ENCODE measurements around the gene TEX29. TPM values are rescaled to one million over a fixed set of nuclear protein-coding genes. Genes with fewer than 3 reads are reported as not detected.

The TEX29 gene
- total and polyA plus RNA-seq, 9 of the 15 experiments (the other 6 are each of a cell fraction or from before 2014, with no cell fraction given) = 0.11 TPM; not detected in 7

DNA sequence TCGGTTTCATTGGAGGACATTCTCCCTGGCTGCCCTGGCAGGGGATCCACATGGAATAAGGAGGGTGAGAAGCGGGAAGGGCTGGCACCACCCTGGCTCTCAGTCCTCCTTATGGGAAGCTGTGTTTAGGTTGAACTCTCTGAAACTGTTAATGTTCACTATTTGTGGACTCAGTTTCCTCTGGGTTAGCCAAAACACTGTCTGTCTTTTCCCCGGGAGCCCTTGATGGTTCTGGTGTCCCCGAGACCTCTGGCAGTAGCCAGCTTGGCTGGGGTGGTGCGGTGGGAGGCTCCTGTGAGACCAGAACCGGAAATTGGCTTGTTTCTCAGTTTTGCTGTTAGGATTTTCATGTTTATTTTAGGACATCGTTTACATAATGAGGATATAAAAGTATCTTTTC lies 48.3 kb upstream of the TEX29 start (continued):
- TF ChIP-seq, protein P1, sequence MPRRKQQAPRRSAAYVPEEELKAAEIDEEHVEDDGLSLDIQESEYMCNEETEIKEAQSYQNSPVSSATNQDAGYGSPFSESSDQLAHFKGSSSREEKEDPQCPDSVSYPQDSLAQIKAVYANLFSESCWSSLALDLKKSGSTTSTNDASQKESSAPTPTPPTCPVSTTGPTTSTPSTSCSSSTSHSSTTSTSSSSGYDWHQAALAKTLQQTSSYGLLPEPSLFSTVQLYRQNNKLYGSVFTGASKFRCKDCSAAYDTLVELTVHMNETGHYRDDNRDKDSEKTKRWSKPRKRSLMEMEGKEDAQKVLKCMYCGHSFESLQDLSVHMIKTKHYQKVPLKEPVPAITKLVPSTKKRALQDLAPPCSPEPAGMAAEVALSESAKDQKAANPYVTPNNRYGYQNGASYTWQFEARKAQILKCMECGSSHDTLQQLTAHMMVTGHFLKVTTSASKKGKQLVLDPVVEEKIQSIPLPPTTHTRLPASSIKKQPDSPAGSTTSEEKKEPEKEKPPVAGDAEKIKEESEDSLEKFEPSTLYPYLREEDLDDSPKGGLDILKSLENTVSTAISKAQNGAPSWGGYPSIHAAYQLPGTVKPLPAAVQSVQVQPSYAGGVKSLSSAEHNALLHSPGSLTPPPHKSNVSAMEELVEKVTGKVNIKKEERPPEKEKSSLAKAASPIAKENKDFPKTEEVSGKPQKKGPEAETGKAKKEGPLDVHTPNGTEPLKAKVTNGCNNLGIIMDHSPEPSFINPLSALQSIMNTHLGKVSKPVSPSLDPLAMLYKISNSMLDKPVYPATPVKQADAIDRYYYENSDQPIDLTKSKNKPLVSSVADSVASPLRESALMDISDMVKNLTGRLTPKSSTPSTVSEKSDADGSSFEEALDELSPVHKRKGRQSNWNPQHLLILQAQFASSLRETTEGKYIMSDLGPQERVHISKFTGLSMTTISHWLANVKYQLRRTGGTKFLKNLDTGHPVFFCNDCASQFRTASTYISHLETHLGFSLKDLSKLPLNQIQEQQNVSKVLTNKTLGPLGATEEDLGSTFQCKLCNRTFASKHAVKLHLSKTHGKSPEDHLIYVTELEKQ (CRISPR knock-in tag; IDR thresholded peaks at IDR 0.05) = no peak

DNA sequence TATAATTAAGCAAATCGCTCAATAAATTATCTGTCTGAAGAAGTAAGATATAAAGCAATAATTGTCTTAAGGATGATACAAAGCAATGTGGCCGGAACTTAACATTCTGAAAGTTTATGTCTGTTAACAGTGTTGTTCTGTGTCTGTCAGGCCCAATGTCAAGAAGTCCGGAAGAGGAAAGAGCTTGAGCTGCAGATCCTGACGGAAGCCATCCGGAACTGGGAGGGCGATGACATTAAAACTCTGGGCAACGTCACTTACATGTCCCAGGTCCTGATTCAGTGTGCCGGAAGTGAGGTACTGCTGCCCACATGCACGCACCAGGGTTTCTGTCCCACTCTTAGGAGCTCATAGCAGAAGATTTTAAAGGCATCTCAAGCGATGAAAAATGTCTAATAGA lies 45.1 kb upstream of the TEX29 start:
- H4K20me1 ChIP-seq (replicated peaks; ENCODE audit: control insufficient read depth, insufficient read depth, low read length) = no peaks in the 10 kb centered on the region
- no peak for ATAC-seq
- H3K4me1 ChIP-seq (replicated peaks in 1 of 2; ENCODE audit: control insufficient read depth in 2 of 2, insufficient read depth in 2 of 2, low read length in 2 of 2) = no peaks in the 10 kb centered on the region
- intact Hi-C loops (cut with micrococcal nuclease) (no loop called here), in situ Hi-C loops (cut with MboI) (no loop called here)
- FAIRE-seq = no peak
- ChIA-PET CTCF (ENCODE audit: low intra/inter-chr PET ratio) (no interaction called here), POLR2A (no interaction called here)
- no peaks in the 10 kb centered on the region for H3K9me1 ChIP-seq (ENCODE audit: control insufficient read depth, insufficient read depth, low read length)
- no peak overlapping the region for H3K9ac ChIP-seq (ENCODE audit: insufficient read depth in 1 of 2, low read depth in 2 of 2, low read length in 2 of 2)
- WGBS (ENCODE audit: insufficient coverage, low coverage, missing lambda C conversion rate) = 95% methylated on average over 10 of the region's 10 CpGs
- H3K4me3 ChIP-seq = no peak overlapping the region
- no peak overlapping the region for H3K27ac ChIP-seq (ENCODE audit: extremely low read depth, low read depth, low read length)
- H3K4me2 ChIP-seq (ENCODE audit: insufficient read depth, low read length) = no peak overlapping the region
- peaks cover 48% of the 10 kb centered on the region; the same call in 2 of the 3 replicates for H3K36me3 ChIP-seq (ENCODE audit: control insufficient read depth, insufficient read depth, low read length)
- H2AFZ ChIP-seq (ENCODE audit: low read depth, low read length) = no peak overlapping the region
- no peaks in the 10 kb centered on the region for H3K79me2 ChIP-seq (ENCODE audit: control insufficient read depth, insufficient read depth, low read length)
- TF ChIP-seq TAF1 (IDR thresholded peaks at IDR 0.05; ENCODE audit: control insufficient read depth, extremely low read depth, insufficient read depth, low read length, severe bottlenecking) (no peak), SP2 (IDR thresholded peaks at IDR 0.05; ENCODE audit: extremely low read depth, low read depth, low read length, poor library complexity, severe bottlenecking) (no peak), BHLHE40 (IDR thresholded peaks at IDR 0.05; ENCODE audit: low read length) (no peak), CBFA2T3 (IDR thresholded peaks at IDR 0.05) (no peak), ZBTB1 (CRISPR knock-in tag; IDR thresholded peaks at IDR 0.05; ENCODE audit: borderline replicate concordance, low read depth) (no peak)
- no TSS peak for BruUV-seq (replicated peaks)
- H3K27me3 ChIP-seq (ENCODE audit: control insufficient read depth in 2 of 2, insufficient read depth in 2 of 2, low read length in 2 of 2) = no peaks in the 10 kb centered on the region
- DNase-seq (ENCODE audit: extremely low read depth in 1 of 4, low spot score in 3 of 4) = no peak
- no peaks in the 10 kb centered on the region for H3K9me3 ChIP-seq (replicated peaks; ENCODE audit: control insufficient read depth, insufficient read depth, low read depth, low read length)

Measured in K562 (cell line).